ENCODE results near the gene CSNK1G1.

GRCh38 chr15:64222573-64223366 is 133.2 kb downstream of the CSNK1G1 start:
- TF ChIP-seq, protein P1, sequence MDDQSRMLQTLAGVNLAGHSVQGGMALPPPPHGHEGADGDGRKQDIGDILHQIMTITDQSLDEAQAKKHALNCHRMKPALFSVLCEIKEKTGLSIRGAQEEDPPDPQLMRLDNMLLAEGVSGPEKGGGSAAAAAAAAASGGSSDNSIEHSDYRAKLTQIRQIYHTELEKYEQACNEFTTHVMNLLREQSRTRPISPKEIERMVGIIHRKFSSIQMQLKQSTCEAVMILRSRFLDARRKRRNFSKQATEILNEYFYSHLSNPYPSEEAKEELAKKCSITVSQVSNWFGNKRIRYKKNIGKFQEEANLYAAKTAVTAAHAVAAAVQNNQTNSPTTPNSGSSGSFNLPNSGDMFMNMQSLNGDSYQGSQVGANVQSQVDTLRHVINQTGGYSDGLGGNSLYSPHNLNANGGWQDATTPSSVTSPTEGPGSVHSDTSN (IDR thresholded peaks at IDR 0.05): no peak
- no peak for TF ChIP-seq RFX5 (IDR thresholded peaks at IDR 0.05; ENCODE audit: low read length)
- TF ChIP-seq CHD2 (IDR thresholded peaks at IDR 0.05; ENCODE audit: low read length, partially characterized antibody): no peak
- no peak for TF ChIP-seq TCF12 (IDR thresholded peaks at IDR 0.05)
- TF ChIP-seq, protein P2, sequence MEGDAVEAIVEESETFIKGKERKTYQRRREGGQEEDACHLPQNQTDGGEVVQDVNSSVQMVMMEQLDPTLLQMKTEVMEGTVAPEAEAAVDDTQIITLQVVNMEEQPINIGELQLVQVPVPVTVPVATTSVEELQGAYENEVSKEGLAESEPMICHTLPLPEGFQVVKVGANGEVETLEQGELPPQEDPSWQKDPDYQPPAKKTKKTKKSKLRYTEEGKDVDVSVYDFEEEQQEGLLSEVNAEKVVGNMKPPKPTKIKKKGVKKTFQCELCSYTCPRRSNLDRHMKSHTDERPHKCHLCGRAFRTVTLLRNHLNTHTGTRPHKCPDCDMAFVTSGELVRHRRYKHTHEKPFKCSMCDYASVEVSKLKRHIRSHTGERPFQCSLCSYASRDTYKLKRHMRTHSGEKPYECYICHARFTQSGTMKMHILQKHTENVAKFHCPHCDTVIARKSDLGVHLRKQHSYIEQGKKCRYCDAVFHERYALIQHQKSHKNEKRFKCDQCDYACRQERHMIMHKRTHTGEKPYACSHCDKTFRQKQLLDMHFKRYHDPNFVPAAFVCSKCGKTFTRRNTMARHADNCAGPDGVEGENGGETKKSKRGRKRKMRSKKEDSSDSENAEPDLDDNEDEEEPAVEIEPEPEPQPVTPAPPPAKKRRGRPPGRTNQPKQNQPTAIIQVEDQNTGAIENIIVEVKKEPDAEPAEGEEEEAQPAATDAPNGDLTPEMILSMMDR (IDR thresholded peaks at IDR 0.05): no peak
- no peak for TF ChIP-seq TAF1 (IDR thresholded peaks at IDR 0.05; ENCODE audit: borderline replicate concordance, low read depth, low read length)
- TF ChIP-seq USF2 (IDR thresholded peaks at IDR 0.05; ENCODE audit: borderline replicate concordance, low read depth, low read length): no peak

All from SK-N-SH (cell line).